Skeletal muscle tissue (tissue), 4 donors: Measurements from ENCODE around the gene DTX2. TPM values are rescaled to one million over a fixed set of nuclear protein-coding genes. Genes with fewer than 3 reads are reported as not detected.
"Not testable (repeated sequence)": the region's sequence is repeated elsewhere in the genome, so short reads cannot be mapped to it uniquely, and the experiment has no call there.

Experiments used
- H3K27ac ChIP-seq: one replicate; pipeline ENCODE4 v1.7.0; 2013; ENCODE audit warnings: mild to moderate bottlenecking, low read depth, low read length, inconsistent platforms
- H3K27me3 ChIP-seq, 3 donors: one replicate each; pipeline ENCODE4 v1.7.0; 2013; ENCODE audit warnings: low read length in 3 of 3; ENCODE audit not compliant: control insufficient read depth in 3 of 3, insufficient read depth in 3 of 3
- H3K36me3 ChIP-seq, 3 donors: one replicate each; pipeline ENCODE4 v1.7.0; 2013; ENCODE audit warnings: low read length in 3 of 3; ENCODE audit not compliant: control insufficient read depth in 3 of 3, insufficient read depth in 3 of 3
- H3K4me1 ChIP-seq, 3 donors: one replicate each; pipeline ENCODE4 v1.7.0; 2013; ENCODE audit warnings: low read length in 3 of 3, mild to moderate bottlenecking in 3 of 3; ENCODE audit not compliant: control insufficient read depth in 3 of 3, insufficient read depth in 3 of 3
- H3K4me3 ChIP-seq, 3 donors: one replicate each; pipeline ENCODE4 v1.7.0; 2013; ENCODE audit warnings: low read length in 3 of 3
- H3K9ac ChIP-seq, 3 donors: one replicate each; pipeline ENCODE4 v1.7.0; 2013; ENCODE audit warnings: low read length in 3 of 3, mild to moderate bottlenecking in 3 of 3, moderate library complexity in 2 of 3, low read depth in 1 of 3
- H3K9me3 ChIP-seq, 3 donors: one replicate each; pipeline ENCODE4 v1.7.0; 2013; ENCODE audit warnings: low read length in 3 of 3; ENCODE audit not compliant: control insufficient read depth in 3 of 3
- total RNA-seq: library from RNA; depleted of rRNA; stranded (reverse); fragments of >200 nt; gene quantifications from one replicate; pipeline ENCODE4 v1.2.3, GENCODE V29; 2014
- donor health status: Osteomylitis.

Gene DTX2
- total RNA-seq, 1 donor from 2014 or later = 4.2 TPM

DNA sequence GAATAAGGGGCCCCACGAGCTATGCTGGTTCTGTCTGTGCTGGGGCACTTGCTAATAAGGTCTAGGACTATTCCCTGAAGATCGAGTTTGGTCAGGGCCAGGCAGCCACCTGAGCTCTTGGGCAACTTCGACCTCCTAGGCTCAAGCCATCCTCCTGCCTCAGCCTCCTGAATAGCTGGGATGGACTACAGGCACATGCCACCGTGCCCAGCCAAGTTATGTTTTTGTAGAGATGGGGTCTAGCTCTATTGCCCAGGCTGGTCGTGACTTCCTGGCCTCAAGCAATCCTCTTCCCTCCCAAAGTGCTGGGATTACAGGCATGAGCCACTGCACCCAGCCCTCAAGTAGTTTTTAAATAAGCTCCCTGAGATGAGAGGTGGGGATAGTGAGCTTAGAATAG, 33.9 kb upstream of the DTX2 start:
- H3K27me3 ChIP-seq = peaks cover 0 to 4% (median 2%) of the 10 kb centered on the region in 3 donors
- no peak overlapping the region for H3K4me3 ChIP-seq
- peaks cover 0 to 4% (median 0%) of the 10 kb centered on the region in 3 donors for H3K4me1 ChIP-seq
- H3K36me3 ChIP-seq = no peaks in the 10 kb centered on the region
- H3K27ac ChIP-seq = no peak overlapping the region
- H3K9ac ChIP-seq = no peak overlapping the region
- no peaks in the 10 kb centered on the region for H3K9me3 ChIP-seq

- H3K9me3 ChIP-seq = no peaks in the 10 kb centered on the region
These were observed 33.2 kb upstream of the DTX2 start for GRCh38 chr7:76428149-76428823.

GRCh38 chr7:76428868-76429805, 32.4 kb upstream of the DTX2 start:
- H3K4me1 ChIP-seq = peaks cover 0 to 4% (median 0%) of the 10 kb centered on the region in 3 donors
- no peak overlapping the region for H3K27ac ChIP-seq
- peaks cover 0 to 2% (median 0%) of the 10 kb centered on the region in 3 donors for H3K27me3 ChIP-seq
- H3K4me3 ChIP-seq = no peak overlapping the region
- H3K36me3 ChIP-seq = no peaks in the 10 kb centered on the region
- no peak overlapping the region for H3K9ac ChIP-seq
- no peaks in the 10 kb centered on the region for H3K9me3 ChIP-seq

More at GRCh38 chr7:76428149-76428823, 33.2 kb upstream of the DTX2 start:
- H3K9ac ChIP-seq = no peak overlapping the region
- no peaks in the 10 kb centered on the region for H3K36me3 ChIP-seq
- peaks cover 0 to 4% (median 0%) of the 10 kb centered on the region in 3 donors for H3K4me1 ChIP-seq
- no peak overlapping the region for H3K27ac ChIP-seq
- no peak overlapping the region for H3K4me3 ChIP-seq
- peaks cover 0 to 2% (median 1%) of the 10 kb centered on the region in 3 donors for H3K27me3 ChIP-seq

DNA sequence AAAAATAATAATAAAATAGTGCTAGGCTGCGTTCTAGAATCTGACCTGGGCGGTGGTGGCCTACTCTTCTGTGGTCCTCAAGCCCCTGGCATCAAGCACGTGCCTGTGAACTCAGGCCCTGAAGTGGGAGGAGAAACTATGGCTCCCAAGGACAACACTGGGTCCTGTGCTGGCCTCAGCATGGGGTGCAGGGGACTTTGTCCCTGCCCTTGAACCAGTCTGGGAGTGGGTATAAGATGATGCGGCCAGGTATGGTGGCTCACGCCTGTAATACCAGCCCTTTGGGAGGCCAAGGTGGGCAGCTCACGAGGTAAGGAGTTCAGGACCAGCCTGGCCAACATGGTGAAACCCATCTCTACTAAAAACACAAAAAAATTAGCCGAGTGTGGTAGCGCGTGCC, 31.3 kb upstream of the DTX2 start:
- H3K27me3 ChIP-seq = no peaks in the 10 kb centered on the region
- H3K27ac ChIP-seq = no peak overlapping the region
- no peak overlapping the region for H3K4me3 ChIP-seq
- no peak overlapping the region for H3K9ac ChIP-seq
- no peaks in the 10 kb centered on the region for H3K36me3 ChIP-seq
- H3K4me1 ChIP-seq = peaks cover 0 to 4% (median 0%) of the 10 kb centered on the region in 3 donors
- H3K9me3 ChIP-seq = no peaks in the 10 kb centered on the region

- Histone ChIP-seq H3K4me1 (peaks cover 0 to 4% (median 0%) of the 10 kb centered on the region in 3 donors), H3K4me3 (no peak overlapping the region)
These were observed 30.7 kb upstream of the DTX2 start for GRCh38 chr7:76430836-76431235.

GRCh38 chr7:76437873-76438272, 23.6 kb upstream of the DTX2 start:
- not testable (repeated sequence) for H3K4me1 ChIP-seq, H3K9me3 ChIP-seq, H3K27ac ChIP-seq, H3K27me3 ChIP-seq, H3K9ac ChIP-seq, H3K36me3 ChIP-seq, H3K4me3 ChIP-seq

More at GRCh38 chr7:76430836-76431235, 30.7 kb upstream of the DTX2 start:
- Histone ChIP-seq H3K27me3 (no peaks in the 10 kb centered on the region), H3K27ac (no peak overlapping the region), H3K36me3 (no peaks in the 10 kb centered on the region), H3K9ac (no peak overlapping the region), H3K9me3 (no peaks in the 10 kb centered on the region)

GRCh38 chr7:76439120-76439888, 22.2 kb upstream of the DTX2 start:
- not testable (repeated sequence) for H3K4me1 ChIP-seq, H3K9me3 ChIP-seq, H3K27ac ChIP-seq, H3K4me3 ChIP-seq, H3K27me3 ChIP-seq, H3K36me3 ChIP-seq, H3K9ac ChIP-seq

DNA sequence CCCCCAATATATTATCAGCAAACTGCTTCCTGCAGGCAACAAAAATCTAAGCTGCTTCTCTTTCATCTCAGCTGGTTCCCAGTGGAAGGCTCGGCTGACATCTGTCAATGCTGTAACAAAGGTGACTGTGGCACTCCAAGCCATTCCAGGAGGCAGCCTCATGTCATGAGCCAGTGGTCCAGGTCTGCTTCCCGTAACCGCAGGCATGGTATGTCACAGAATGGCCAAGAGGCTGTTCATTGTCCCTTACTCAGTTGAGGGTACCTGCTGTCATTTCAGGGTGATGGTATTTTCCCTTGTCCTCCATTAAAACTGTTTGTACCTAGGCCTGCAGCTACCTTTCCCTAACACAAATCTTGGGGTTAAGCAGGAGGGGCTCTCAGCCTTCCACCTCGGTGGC, 21.1 kb upstream of the DTX2 start:
- H3K27me3 ChIP-seq, H3K36me3 ChIP-seq, H3K9me3 ChIP-seq, H3K4me3 ChIP-seq, H3K4me1 ChIP-seq, H3K9ac ChIP-seq, H3K27ac ChIP-seq: not testable (repeated sequence)

DNA sequence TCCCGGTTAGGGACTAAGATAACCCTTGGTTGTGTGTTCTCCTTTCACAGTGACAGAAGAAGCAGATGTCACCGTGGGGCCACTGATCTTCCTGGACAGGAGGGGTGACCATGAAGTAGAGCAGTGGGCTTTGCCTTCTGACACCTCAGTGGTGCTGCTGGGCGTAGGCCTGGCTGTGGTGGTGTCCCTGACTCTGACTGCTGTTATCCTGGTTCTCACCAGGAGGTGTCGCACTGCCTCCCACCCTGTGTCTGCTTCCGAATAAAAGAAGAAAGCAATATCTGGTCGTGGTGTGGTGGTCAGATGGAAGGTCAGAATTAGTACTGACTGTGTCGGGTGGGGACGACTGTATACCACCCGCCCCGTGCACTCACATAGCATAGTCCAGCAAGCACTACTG, 19.7 kb upstream of the DTX2 start:
- not testable (repeated sequence) for H3K27ac ChIP-seq, H3K4me3 ChIP-seq, H3K4me1 ChIP-seq, H3K27me3 ChIP-seq, H3K36me3 ChIP-seq, H3K9me3 ChIP-seq, H3K9ac ChIP-seq
